ENCODE measurements around the gene HERC3. TPM values are rescaled to one million over a fixed set of nuclear protein-coding genes. Genes with fewer than 3 reads are reported as not detected.

Gene HERC3
- total RNA-seq, 1 experiment from 2014 or later = 10.5 TPM

DNA sequence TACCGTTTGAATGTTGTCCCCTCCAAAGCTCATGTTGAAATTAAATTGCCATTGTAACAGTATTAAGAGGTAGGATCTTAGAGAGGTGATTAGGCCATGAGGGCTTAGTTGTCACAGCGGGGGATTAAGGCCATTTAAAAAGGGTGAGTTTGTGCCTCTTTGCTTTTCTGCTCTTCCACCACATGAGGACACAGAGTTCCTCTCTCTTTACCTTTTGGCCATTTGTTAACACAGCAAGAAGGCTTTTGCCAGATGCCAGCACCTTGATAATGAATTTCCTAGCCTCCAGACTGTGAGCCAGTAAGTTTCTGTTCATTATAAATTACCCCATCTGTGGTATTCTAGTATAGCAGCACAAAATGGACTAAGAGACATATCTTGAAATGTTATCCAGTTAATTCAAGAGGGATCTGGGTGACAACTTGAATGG is 7.8 kb upstream of the HERC3 start:
- TF ChIP-seq, protein P1, sequence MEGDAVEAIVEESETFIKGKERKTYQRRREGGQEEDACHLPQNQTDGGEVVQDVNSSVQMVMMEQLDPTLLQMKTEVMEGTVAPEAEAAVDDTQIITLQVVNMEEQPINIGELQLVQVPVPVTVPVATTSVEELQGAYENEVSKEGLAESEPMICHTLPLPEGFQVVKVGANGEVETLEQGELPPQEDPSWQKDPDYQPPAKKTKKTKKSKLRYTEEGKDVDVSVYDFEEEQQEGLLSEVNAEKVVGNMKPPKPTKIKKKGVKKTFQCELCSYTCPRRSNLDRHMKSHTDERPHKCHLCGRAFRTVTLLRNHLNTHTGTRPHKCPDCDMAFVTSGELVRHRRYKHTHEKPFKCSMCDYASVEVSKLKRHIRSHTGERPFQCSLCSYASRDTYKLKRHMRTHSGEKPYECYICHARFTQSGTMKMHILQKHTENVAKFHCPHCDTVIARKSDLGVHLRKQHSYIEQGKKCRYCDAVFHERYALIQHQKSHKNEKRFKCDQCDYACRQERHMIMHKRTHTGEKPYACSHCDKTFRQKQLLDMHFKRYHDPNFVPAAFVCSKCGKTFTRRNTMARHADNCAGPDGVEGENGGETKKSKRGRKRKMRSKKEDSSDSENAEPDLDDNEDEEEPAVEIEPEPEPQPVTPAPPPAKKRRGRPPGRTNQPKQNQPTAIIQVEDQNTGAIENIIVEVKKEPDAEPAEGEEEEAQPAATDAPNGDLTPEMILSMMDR (IDR thresholded peaks at IDR 0.05; ENCODE audit: insufficient read depth in 1 of 2, low read depth in 1 of 2, low read length in 1 of 2, severe bottlenecking in 1 of 2, unreplicated experiment in 1 of 2) = no peak
- CTCF ChIA-PET = no interaction called here
- H3K27me3 ChIP-seq (replicated peaks; ENCODE audit: control insufficient read depth, insufficient read depth, low read length) = no peaks in the 10 kb centered on the region
- DNase-seq = no peak
- no peak overlapping the region for H3K4me3 ChIP-seq (ENCODE audit: low read depth, low read length)
- H3K4me1 Mint-ChIP-seq (ENCODE audit: low read depth, unreplicated experiment) = no peaks in the 10 kb centered on the region
- H3K4me1 ChIP-seq = peaks cover 6% of the 10 kb centered on the region; the same call in 1 of the 2 replicates
- intact Hi-C loops (cut with micrococcal nuclease; ENCODE audit: unreplicated experiment) = no loop called here
- BruUV-seq (replicated peaks) = no TSS peak
- H3K36me3 Mint-ChIP-seq (ENCODE audit: insufficient read depth, unreplicated experiment) = no peaks in the 10 kb centered on the region
- H3K27ac Mint-ChIP-seq (ENCODE audit: unreplicated experiment) = no peak overlapping the region
- no peaks in the 10 kb centered on the region for H3K27me3 Mint-ChIP-seq (ENCODE audit: insufficient read depth, unreplicated experiment)
- H3K36me3 ChIP-seq (ENCODE audit: control insufficient read depth, insufficient read depth, low read length) = no peaks in the 10 kb centered on the region
- peaks cover 19% of the 10 kb centered on the region for H3K9me3 Mint-ChIP-seq (ENCODE audit: unreplicated experiment)
- H3K4me3 Mint-ChIP-seq (ENCODE audit: unreplicated experiment) = no peak overlapping the region
- H3K9me3 ChIP-seq = no peaks in the 10 kb centered on the region
- POLR2A ChIA-PET = no interaction called here

DNA sequence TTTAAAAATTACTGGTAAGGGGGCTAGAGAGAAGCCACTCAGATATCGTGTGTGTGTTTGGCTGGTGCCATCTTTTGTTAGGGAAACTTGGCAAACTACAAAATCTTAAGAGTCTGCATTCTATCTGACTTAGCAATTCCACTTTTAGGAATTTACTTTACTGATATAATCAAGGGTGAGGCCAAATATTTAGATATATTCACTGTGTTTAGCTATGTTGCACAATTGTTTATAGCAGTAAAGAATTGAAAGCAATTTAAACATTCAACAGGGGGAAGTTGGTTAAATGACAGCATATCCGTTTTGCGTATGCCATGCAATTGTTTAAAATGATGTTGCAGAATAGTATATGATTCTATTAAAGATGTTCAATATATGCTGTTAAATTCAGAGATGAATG is 6.4 kb upstream of the HERC3 start:
- no peaks in the 10 kb centered on the region for H3K4me1 Mint-ChIP-seq (ENCODE audit: low read depth, unreplicated experiment)
- no peaks in the 10 kb centered on the region for H3K36me3 Mint-ChIP-seq (ENCODE audit: insufficient read depth, unreplicated experiment)
- Histone ChIP-seq H3K27me3 (replicated peaks; ENCODE audit: control insufficient read depth, insufficient read depth, low read length) (no peaks in the 10 kb centered on the region), H3K36me3 (ENCODE audit: control insufficient read depth, insufficient read depth, low read length) (no peaks in the 10 kb centered on the region), H3K9me3 (no peaks in the 10 kb centered on the region), H3K4me1 (peaks cover 6% of the 10 kb centered on the region; the same call in 1 of the 2 replicates), H3K4me3 (ENCODE audit: low read depth, low read length) (no peak overlapping the region)
- no peak for DNase-seq
- no peaks in the 10 kb centered on the region for H3K27me3 Mint-ChIP-seq (ENCODE audit: insufficient read depth, unreplicated experiment)
- H3K9me3 Mint-ChIP-seq (ENCODE audit: unreplicated experiment) = peaks cover 10% of the 10 kb centered on the region
- BruUV-seq (replicated peaks) = no TSS peak
- H3K27ac Mint-ChIP-seq (ENCODE audit: unreplicated experiment) = no peak overlapping the region
- ChIA-PET CTCF (no interaction called here), POLR2A (no interaction called here)
- TF ChIP-seq, protein P1 (IDR thresholded peaks at IDR 0.05; ENCODE audit: insufficient read depth in 1 of 2, low read depth in 1 of 2, low read length in 1 of 2, severe bottlenecking in 1 of 2, unreplicated experiment in 1 of 2) = no peak
- H3K4me3 Mint-ChIP-seq (ENCODE audit: unreplicated experiment) = no peak overlapping the region
- intact Hi-C loops (cut with micrococcal nuclease; ENCODE audit: unreplicated experiment) = no loop called here

DNA sequence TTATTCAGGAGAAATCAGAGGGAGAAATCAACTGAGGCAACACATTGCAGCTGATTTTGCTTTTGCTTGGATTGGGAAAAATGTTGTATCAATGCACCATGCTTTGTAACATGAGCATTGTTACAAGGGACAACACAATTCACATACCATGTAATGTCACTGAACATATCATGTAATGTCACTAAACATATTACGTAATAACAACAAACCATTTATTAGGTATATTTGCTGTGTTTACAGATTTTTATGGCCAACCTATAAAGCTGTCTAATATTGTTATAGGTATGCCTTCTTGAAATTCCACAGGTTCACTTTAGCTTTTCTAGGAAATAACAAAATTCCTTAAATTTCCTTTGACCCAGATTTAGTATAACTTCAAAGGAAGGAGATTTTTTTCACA is 5.0 kb upstream of the HERC3 start:
- no peaks in the 10 kb centered on the region for H3K36me3 ChIP-seq (ENCODE audit: control insufficient read depth, insufficient read depth, low read length)
- Mint-ChIP-seq H3K27ac (ENCODE audit: unreplicated experiment) (no peak overlapping the region), H3K27me3 (ENCODE audit: insufficient read depth, unreplicated experiment) (no peaks in the 10 kb centered on the region), H3K36me3 (ENCODE audit: insufficient read depth, unreplicated experiment) (no peaks in the 10 kb centered on the region), H3K9me3 (ENCODE audit: unreplicated experiment) (peaks cover 9% of the 10 kb centered on the region), H3K4me1 (ENCODE audit: low read depth, unreplicated experiment) (no peaks in the 10 kb centered on the region), H3K4me3 (ENCODE audit: unreplicated experiment) (no peak overlapping the region)
- no TSS peak for BruUV-seq (replicated peaks)
- no peaks in the 10 kb centered on the region for H3K9me3 ChIP-seq
- H3K4me1 ChIP-seq = peaks cover 10% of the 10 kb centered on the region; the same call in 1 of the 2 replicates
- H3K27me3 ChIP-seq (replicated peaks; ENCODE audit: control insufficient read depth, insufficient read depth, low read length) = no peaks in the 10 kb centered on the region
- no peak for DNase-seq
- TF ChIP-seq, protein P1 (IDR thresholded peaks at IDR 0.05; ENCODE audit: insufficient read depth in 1 of 2, low read depth in 1 of 2, low read length in 1 of 2, severe bottlenecking in 1 of 2, unreplicated experiment in 1 of 2) = no peak
- intact Hi-C loops (cut with micrococcal nuclease; ENCODE audit: unreplicated experiment) = no loop called here
- no peak overlapping the region for H3K4me3 ChIP-seq (ENCODE audit: low read depth, low read length)
- ChIA-PET CTCF (no interaction called here), POLR2A (no interaction called here)

Data from Caco-2 (cell line).